RPMI8226 (cell line): ENCODE data around the gene CDS2.

Experiments
- DNase-seq: peaks from one replicate; pipeline ENCODE4 v3.0.0-alpha.2; 2015

Gene CDS2

DNA sequence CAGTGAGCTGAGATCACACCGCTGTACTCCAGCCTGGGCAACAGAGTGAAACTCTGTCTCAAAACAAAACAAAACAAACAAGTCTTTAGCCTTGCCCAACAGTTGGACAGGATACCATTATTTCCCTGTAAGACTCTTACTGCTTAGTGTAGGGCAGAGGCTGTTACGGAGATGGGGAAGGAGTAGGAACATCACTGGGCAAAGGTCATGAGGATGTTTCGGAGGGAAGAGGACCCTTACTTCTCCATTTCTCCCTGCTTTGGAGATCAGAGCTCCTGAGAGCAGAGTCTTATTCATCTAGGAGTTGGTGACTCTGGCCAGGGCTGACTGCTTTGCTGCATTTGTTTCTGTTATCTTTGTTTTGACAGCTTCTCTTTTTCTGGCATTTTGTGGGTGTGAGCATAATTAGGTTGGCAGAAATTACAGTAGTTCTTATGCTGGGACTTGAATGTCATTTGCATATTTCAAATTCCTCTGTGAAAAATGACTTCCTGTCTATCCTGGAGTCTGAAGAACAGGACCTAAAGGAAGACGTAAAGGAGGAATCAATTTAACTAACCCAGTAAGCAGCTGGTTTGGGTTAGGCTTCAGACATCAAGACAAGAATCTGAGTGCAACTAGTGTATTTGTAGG lies 89.0 kb downstream of the CDS2 start:
- no peak for DNase-seq

DNA sequence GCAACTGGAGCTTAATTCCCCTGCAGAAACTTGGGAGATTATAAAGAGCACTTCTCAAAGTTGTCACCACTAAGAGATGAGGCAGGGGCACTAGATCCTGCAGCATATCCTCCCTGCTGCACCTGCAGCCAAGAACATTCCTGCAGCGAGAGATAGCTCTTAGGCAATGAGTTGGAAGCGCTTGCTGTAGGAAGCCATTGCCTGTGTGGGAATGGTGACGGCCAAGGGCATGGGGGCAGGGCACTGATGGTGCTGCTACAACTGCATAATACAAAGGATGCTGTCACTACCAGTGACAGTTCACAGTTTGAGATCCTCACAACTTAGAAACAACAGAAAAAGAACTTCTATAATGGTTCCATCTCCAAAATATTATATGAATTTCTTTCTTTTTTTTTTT lies 89.9 kb downstream of the CDS2 start:
- no peak for DNase-seq

DNA sequence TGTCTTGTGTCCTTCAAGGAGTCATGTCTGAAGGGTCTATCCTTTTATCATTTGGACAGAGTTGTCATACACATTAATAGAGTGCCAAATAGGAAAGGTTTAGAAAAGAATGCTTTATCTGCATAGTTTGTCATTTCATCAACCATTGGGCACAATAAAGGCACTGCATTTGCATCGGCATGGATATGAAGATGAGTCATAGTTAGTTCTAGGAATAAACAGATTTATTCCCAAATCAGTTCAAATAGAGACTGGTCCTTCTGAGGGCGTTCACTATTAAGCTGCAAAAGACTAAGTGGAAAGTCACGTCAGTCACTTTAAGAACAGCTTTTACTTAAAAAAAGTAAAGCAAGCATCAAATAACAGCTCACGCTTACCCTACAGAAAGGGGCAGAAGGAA lies 90.8 kb downstream of the CDS2 start:
- DNase-seq, result no peak

DNA sequence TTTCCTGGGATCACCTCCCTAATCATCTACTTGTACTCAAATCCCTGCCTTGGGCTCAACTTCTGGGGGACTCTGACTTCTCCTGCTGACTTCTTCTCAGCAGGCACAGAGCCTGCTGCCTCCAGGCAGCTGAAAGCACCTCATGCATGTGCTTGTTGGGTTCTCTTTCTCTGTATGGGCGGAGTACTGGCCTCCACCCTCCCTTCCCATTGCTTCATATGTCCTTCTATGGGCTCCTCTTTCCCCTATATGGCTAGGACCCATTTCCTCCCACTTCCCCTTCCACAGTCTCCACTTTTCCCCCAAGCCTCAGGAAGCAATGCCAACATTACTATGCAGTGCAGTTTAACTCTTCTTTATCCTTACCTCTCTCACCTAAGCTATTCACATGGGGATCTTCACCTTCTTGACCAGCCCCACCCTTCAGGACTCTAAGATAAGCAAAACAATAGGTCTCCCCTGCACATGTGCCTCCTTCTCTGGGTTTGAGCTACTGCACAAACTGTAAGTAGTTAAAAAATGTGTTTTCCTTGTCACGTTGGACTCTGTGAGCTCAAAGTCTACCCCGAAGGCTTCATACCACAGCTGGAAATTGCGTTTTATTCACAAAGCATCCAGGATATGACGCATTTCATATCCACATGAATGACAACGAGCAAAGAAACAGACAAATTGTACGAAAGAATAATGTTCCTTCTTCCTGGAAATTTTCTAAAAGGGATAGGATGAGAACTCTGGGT lies 93.7 kb downstream of the CDS2 start:
- no peak for DNase-seq

DNA sequence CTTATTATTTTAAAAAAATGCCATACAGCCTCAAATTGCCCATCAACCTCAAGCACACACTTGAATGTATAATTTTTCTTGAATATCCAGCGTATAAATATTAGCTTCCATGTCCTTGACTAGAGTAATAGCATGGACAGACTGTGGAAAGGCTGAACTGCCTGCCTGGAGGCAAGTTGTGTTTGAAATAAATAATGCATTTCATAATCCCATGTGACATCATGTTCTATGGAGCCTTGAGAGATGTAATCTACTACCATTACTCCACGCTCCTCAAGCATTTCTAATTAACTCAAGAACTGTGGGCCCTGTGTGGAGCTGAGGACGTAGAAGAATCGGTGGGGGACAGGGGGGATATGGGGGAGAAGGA lies 94.2 kb downstream of the CDS2 start:
- no peak for DNase-seq

DNA sequence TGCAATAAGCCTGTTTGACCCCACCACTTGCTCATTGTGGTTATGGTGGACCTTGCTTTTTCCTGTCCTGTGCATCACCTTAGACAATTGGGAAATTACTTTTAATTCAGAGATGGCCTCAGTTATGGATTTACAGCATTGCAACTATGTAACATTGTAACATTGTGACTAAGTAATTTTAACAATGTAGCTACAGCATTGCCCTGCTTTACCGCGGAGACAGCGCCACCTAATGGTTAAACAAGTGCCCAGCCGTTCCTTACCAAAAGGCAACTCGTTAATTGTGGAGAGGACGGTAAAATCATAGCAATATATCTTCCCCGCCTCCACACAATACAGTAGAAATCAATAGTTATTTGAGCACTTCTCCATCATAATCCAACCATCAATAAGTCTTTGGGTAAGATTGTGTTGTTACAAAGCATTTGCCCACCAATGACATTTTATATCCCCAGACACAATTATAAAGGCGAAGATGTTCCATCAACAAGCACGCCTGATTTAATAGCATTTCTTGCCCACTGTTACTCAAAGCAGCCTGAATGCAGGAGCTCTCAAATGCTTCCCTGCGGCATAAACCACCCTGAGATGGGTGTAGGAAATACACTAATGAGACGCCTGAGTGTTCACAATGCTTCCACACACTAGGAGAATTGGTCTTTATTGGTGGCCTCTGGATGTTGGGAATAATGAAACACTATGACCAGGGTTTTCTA lies 96.3 kb downstream of the CDS2 start:
- DNase-seq, result peak; percentile 71

DNA sequence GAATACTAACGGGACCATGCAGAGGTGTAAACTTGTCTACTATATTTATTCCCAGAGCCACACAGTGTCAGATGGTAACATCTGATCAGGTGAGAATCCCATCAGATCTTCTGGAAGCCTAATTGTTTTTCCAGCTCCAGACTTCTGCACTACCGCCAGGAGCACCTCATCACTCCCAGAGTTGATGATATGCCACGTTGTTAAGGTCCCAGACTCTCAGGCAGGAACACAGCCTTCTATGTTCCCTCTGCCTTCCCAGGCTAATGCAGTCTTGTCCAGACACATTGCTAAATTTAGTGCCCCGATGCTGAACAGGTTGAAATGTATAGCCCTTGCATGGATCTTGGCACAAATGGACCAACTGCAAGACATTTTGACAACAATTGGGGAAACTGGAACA lies 103.7 kb downstream of the CDS2 start:
- DNase-seq, result no peak

DNA sequence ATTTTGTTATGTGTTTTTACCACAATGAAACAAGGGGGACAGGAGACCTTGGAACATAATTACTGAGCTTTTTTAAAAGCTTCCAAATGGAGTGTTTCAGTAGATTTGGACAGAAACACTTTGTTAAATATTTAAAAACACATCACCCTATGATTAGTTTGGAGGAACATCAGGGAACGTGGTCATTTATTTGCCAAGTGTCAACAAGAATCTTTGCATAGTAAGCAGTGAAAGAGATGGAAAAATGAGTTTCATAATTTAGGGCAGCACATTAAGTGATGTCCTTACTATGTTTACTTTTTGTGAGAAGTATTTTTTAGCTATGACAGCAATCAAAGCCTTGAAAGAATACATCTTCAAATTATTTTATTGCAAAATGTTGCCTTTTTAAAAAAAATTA lies 107.3 kb downstream of the CDS2 start:
- no peak for DNase-seq

DNA sequence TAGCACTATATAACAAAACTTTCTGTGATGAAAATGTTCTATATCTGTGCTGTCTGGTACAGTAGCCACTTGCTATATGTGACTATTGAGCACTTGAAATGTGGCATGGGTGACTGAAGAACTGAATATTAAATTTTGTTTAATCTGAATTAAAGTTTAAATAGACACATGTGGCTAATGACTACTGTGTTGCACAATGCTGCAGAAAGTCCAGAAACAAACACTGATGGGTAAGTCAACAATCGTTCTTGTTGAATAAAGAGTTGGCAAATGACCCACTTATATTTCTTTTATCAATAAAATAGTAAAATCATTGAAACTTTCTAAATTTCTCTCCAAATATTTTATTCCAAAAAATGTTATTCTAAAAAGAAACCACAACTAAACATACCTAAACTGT lies 108.2 kb downstream of the CDS2 start:
- DNase-seq, result no peak
